ENCODE results near the gene PLPPR1.

Gene PLPPR1

GRCh38 chr9:101209670-101210069, 181.1 kb downstream of the PLPPR1 start:
- DNase-seq (ENCODE audit: low read depth in 2 of 2): no peak

GRCh38 chr9:101212661-101213060, 184.1 kb downstream of the PLPPR1 start:
- DNase-seq (ENCODE audit: low read depth in 2 of 2): no peak

- no peak for DNase-seq (ENCODE audit: low read depth in 2 of 2)
These were observed 190.5 kb downstream of the PLPPR1 start for GRCh38 chr9:101219030-101219429.

DNA sequence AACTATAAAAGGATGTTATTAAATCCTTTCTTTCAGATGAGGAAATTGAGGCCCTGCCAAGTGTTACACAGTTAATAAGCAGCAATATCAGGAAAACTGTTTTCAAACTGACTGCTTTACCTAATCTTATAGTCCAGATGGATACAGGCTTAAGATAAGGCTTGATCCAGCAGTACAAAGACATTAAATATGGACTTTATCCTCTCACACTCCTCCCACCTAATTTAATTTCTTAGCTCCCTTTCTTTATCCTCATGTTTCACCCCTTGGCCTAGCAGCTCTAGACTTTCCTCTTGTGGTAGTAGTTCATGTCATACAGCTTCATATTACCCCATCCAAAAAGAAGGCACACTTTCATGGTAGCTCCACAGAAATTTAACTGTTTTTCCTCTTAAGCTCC, 191.8 kb downstream of the PLPPR1 start:
- DNase-seq (ENCODE audit: low read depth in 2 of 2): no peak

- DNase-seq (ENCODE audit: low read depth in 2 of 2): no peak
These were observed 196.7 kb downstream of the PLPPR1 start for GRCh38 chr9:101225271-101225670.

DNA sequence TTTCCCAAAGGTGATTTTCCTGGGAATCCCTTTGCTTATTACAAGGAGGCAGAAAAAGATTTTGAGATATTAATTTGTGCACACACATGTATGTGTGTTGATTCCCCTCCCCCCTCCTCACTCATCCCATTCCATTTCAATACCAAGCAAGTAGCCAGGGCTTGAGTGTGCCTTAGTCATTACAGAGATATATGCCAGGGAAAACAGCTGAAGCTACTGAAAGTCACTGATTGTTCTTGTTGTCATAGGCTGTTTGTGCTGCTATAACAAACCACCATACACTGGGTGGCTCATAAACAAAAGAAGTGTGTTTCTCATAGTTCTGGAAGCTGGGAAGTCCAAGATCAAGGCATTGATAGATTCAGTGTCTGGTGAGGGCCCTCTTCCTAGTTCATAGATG, 197.6 kb downstream of the PLPPR1 start:
- DNase-seq (ENCODE audit: low read depth in 2 of 2): no peak

GRCh38 chr9:101226803-101227202, 198.3 kb downstream of the PLPPR1 start:
- DNase-seq (ENCODE audit: low read depth in 2 of 2): no peak

GRCh38 chr9:101229606-101230005, 201.1 kb downstream of the PLPPR1 start:
- DNase-seq (ENCODE audit: low read depth in 2 of 2): no peak

DNA sequence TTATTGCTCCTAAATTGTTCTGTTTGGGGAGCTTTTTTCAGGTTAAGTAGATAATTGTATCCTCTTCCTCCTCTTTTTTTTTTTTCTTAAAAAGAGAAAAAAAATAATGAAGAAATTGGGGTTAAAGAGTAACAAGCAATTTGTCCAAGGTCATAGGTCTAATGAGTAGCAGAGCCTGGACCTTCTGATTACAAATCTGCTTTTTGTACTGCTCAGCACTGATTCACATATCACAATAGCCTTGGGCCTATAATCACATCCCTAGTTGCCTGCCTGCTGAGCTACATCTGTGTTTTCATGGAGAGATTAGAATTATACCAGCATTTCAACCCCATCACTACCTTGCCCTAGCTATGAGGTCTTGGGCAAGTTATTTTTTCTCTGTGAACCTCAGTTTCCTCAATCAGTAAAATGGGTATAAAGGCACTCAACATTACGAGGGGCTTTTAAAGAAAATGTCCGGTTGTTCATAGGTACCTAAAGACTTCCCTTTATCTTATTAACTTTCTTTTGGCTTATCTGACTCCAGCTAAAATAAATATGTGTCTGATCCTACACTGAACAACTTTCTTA, 204.0 kb downstream of the PLPPR1 start:
- DNase-seq (ENCODE audit: low read depth in 2 of 2): no peak

DNA sequence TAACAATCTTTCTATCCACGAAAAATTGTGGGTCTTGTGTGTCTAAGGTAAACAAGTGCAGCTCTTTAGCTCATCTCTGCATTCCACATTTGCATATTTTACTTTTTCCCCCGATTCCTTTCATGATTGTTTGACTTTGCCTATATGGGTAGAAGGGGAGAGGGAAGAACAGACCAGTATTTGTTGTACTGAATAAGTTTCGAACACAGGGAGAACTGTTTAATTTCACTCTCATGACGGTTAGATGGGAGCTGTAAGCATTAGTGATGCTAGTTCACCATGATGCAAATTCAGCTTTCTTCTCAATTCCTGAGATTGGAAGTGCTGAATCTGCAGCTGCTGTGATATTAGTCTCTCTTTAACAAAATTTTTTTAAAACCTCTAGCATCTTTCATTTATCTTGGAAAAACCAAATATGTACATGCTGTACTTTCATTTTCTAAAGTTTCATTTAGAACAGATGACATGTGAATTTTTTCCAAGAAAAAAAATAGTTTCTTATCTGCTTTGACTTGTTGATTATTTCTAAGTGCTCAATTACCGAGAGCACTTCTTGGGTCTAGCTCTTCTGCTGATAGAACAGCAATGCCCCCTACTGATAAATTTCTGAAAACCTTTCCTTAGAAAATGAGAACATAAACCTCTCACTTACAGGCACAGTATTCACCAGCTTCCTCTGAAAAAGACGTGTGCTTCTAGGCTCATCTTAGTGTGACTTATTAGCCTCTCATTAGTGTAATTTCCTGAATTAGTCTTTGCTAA, 206.8 kb downstream of the PLPPR1 start:
- DNase-seq (ENCODE audit: low read depth in 2 of 2): no peak

GRCh38 chr9:101242651-101243050, 214.1 kb downstream of the PLPPR1 start:
- no peak for DNase-seq (ENCODE audit: low read depth in 2 of 2)

GRCh38 chr9:101246691-101247090, 218.2 kb downstream of the PLPPR1 start:
- DNase-seq (ENCODE audit: low read depth in 2 of 2): no peak

DNA sequence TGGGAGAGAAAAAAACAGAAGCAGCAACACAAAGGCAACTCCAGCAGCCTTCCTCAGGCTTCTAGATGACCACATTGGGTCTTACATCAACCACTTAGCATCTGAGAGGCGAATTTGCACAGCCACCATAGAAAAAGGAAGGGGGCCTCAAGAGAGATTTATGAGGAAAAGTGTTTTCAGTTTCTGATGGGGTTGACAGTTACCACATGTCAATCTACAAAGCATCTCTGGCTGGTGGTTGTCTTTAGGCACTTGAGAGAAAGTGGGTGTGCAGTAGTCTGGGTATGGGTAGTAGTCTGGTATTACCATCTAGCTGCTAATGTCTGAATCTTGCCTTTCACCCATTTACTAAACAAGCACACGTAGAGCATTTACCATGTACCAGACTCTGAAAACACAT, 218.8 kb downstream of the PLPPR1 start:
- DNase-seq (ENCODE audit: low read depth in 2 of 2): no peak

DNA sequence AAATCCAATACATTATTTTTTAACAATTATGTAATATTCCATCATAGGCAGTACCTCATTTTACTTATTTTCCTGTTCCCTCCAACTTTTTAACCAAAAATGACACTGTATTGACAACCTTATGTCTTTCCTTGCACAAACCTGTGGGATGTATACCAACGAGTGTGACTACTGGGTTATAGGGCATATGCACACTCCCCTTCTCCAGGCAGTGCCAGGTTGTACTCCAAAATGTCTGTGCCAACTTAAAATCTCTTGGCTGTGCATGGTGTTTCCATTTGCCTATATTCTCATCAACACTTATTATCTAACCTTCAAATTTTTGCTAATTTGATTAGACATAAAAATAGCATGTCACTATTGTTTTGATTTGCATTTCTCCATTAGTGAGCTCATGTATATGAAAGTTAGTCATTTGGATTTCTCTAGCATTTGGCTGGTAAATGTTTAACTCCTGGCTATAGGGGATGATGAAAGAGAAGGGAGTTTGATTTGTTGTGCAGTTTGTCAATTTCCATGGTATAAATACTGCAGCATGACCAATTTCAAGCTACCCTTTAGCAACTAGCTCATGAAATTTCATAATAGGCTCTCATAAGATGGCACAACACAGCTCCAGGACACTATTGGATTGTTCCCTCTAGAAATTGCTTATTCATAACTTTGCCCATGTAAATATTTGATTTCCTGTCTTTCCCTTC, 226.4 kb downstream of the PLPPR1 start:
- DNase-seq (ENCODE audit: low read depth in 2 of 2): no peak

GRCh38 chr9:101264727-101265126, 236.2 kb downstream of the PLPPR1 start:
- no peak for DNase-seq (ENCODE audit: low read depth in 2 of 2)

DNA sequence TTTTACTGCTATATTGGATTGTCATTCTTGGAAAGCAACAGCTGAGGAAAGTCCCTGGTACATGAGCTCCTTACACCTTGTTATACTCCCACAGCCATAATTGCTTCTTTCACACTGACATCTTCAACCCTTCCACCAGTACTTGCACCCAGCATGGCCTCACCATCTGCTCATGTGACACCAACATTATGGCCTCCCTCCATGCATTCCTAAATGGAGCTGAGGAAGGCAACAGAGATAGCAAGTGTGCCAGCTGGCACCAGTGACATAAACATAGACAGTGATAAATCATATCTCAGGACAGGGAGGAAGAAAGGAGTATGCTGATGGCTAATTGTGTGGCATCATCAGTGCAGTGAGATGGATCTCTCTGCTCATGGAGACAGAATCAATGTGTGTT, 236.7 kb downstream of the PLPPR1 start:
- DNase-seq (ENCODE audit: low read depth in 2 of 2): no peak

- no peak for DNase-seq (ENCODE audit: low read depth in 2 of 2)
These were observed 239.9 kb downstream of the PLPPR1 start for GRCh38 chr9:101268426-101268825.

GRCh38 chr9:101269591-101270283, 241.2 kb downstream of the PLPPR1 start:
- DNase-seq (ENCODE audit: low read depth in 2 of 2): no peak

DNA sequence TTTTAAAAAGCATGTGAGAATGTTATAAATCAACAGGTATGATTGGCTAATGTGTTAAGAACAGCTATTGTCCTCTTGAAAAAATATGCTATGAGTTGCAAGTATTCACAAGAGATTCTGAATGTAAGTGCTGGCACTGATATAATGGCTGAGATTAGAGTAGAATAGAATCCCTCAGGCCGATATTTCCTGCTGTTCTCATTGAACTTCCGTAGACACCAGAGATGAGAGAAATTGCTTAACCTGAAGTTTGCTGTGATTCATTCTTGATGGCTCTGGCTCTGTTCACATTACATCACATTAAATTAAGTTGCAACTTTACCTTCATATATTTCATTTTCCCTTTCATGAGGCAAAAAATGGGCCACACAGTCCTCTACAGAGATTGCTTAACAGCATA, 241.8 kb downstream of the PLPPR1 start:
- DNase-seq (ENCODE audit: low read depth in 2 of 2): no peak

DNA sequence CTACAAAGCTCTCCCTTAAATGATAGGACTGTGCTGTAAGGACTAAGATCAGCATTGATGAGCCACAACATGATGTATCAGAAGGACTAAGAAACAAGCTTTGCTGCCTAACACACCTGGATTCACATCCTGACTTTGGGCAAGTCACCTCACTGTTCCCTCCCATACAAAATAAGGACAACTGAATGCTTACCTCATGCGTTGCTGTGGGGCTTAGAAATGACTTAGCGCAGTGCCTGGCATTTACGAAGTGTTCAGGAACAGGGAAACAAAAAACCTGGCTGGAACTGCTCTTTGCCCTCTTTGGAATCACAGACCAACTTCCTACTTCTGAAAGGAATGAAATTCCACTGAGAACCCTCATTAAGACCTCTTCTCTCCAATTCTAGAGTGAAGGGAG, 242.6 kb downstream of the PLPPR1 start:
- DNase-seq (ENCODE audit: low read depth in 2 of 2): no peak

- no peak for DNase-seq (ENCODE audit: low read depth in 2 of 2)
These were observed 246.6 kb downstream of the PLPPR1 start for GRCh38 chr9:101274971-101275768.

Measured in stimulated activated CD8-positive, alpha-beta memory T cell treated with anti-CD3 and anti-CD28 coated beads, Interleukin-7, amount 100 ng/mL, for 1 hour (primary cell).